Vagina (tissue), 2 donors: ENCODE measurements around the gene PLBD1. TPM values are rescaled to one million over a fixed set of nuclear protein-coding genes. Genes with fewer than 3 reads are reported as not detected.
A peak's percentile ranks its signal among the peaks of the same experiment; 100 is the strongest.

Experiments used
- DNase-seq, 2 donors: peaks; one replicate each; pipeline ENCODE4 v3.0.0-alpha.2; 2017; ENCODE audit errors: extremely low spot score in 2 of 2
- H3K27ac ChIP-seq: fragments of 200-600 bp; sonication (generic); one replicate; pipeline ENCODE4 v1.5.1; 2019
- H3K27me3 ChIP-seq: fragments of 200-600 bp; sonication (generic); one replicate; pipeline ENCODE4 v1.5.1; 2019
- H3K36me3 ChIP-seq, 2 donors: fragments of 200-600 bp; sonication (generic); one replicate each; pipeline ENCODE4 v1.5.1; 2017 to 2019
- H3K4me1 ChIP-seq: fragments of 200-600 bp; sonication (generic); one replicate; pipeline ENCODE4 v1.5.1; 2019
- H3K4me3 ChIP-seq, 2 donors: fragments of 200-600 bp; sonication (generic); 1 replicate in 1 of 2; 2 replicates in 1 of 2; pipeline ENCODE4 v1.5.1; 2016 to 2019
- H3K9me3 ChIP-seq: fragments of 200-600 bp; sonication (generic); one replicate; pipeline ENCODE4 v1.5.1; 2019
- CTCF ChIP-seq, 3 experiments: fragments of 450-650 bp in 2 of 3; fragments of 200-600 bp in 1 of 3; sonication (generic) in 1 of 3; IDR thresholded peaks; one replicate each; pipeline ENCODE4 v1.5.1; 2017 to 2019; ENCODE audit warnings: antibody characterized with exemption in 3 of 3, mild to moderate bottlenecking in 2 of 3, moderate library complexity in 2 of 3
- POLR2A ChIP-seq, 2 donors: fragments of 450-650 bp; IDR thresholded peaks; one replicate each; pipeline ENCODE4 v1.6.1; 2017; ENCODE audit warnings: antibody characterized with exemption in 2 of 2, mild to moderate bottlenecking in 2 of 2, moderate library complexity in 2 of 2
- POLR2AphosphoS5 ChIP-seq, 2 donors: sonication (generic); formaldehyde crosslinking; IDR thresholded peaks; one replicate each; pipeline ENCODE4 v1.9.0; 2017; ENCODE audit warnings: antibody characterized with exemption in 2 of 2, mild to moderate bottlenecking in 2 of 2, low read depth in 1 of 2; ENCODE audit not compliant: insufficient read depth in 1 of 2
- intact Hi-C: fragments of 100-400 bp; cut with DNase I; formaldehyde crosslinking; loops from one replicate; pipeline ENCODE4 v1.15.1; 2023
- small RNA-seq: library from RNA; depleted of rRNA; stranded (forward); fragments of <200 nt; gene quantifications from one replicate; pipeline ENCODE3, GENCODE V24; 2016
- total RNA-seq: library from RNA; depleted of rRNA; stranded (reverse); fragments of >200 nt; gene quantifications from one replicate; pipeline ENCODE4 v1.2.3, GENCODE V29; 2016

Gene PLBD1
- total RNA-seq, 1 donor from 2014 or later = 29.0 TPM

- no peaks in the 10 kb centered on the region for H3K4me1 ChIP-seq
- intact Hi-C loops = no loop called here
- H3K27me3 ChIP-seq = no peaks in the 10 kb centered on the region
- no peak overlapping the region for H3K4me3 ChIP-seq
- no peak for DNase-seq
- TF ChIP-seq POLR2AphosphoS5 (IDR thresholded peaks at IDR 0.05; ENCODE audit: insufficient read depth in 1 of 2, low read depth in 1 of 2) (no peak), POLR2A (IDR thresholded peaks at IDR 0.05) (no peak), CTCF (IDR thresholded peaks at IDR 0.05) (no peak)
- H3K27ac ChIP-seq = no peak overlapping the region
- H3K36me3 ChIP-seq = peaks cover 0 to 92% of the 10 kb centered on the region in 2 donors
- peaks cover 39% of the 10 kb centered on the region for H3K9me3 ChIP-seq
These were observed 93.9 kb downstream of the PLBD1 start for GRCh38 chr12:14473707-14474287.

- H3K27me3 ChIP-seq = no peaks in the 10 kb centered on the region
- no peak for DNase-seq
- H3K9me3 ChIP-seq = peaks cover 39% of the 10 kb centered on the region
- peaks cover 0 to 72% of the 10 kb centered on the region in 2 donors for H3K36me3 ChIP-seq
- no peaks in the 10 kb centered on the region for H3K4me1 ChIP-seq
- no peak overlapping the region for H3K4me3 ChIP-seq
- intact Hi-C loops = no loop called here
- no peak overlapping the region for H3K27ac ChIP-seq
- no peak for TF ChIP-seq POLR2A (IDR thresholded peaks at IDR 0.05)
- no peak for TF ChIP-seq POLR2AphosphoS5 (IDR thresholded peaks at IDR 0.05; ENCODE audit: insufficient read depth in 1 of 2, low read depth in 1 of 2)
- TF ChIP-seq CTCF (IDR thresholded peaks at IDR 0.05) = no peak
These were observed 96.2 kb downstream of the PLBD1 start for GRCh38 chr12:14471497-14471896.

GRCh38 chr12:14460212-14460841 is 107.4 kb downstream of the PLBD1 start:
- Histone ChIP-seq H3K4me1 (peaks cover 4% of the 10 kb centered on the region), H3K36me3 (peaks cover 0 to 41% of the 10 kb centered on the region in 2 donors), H3K4me3 (no peak overlapping the region), H3K27me3 (no peaks in the 10 kb centered on the region), H3K27ac (no peak overlapping the region), H3K9me3 (no peaks in the 10 kb centered on the region)
- no peak for DNase-seq
- TF ChIP-seq POLR2A (IDR thresholded peaks at IDR 0.05) = no peak
- no peak for TF ChIP-seq POLR2AphosphoS5 (IDR thresholded peaks at IDR 0.05; ENCODE audit: insufficient read depth in 1 of 2, low read depth in 1 of 2)
- no peak for TF ChIP-seq CTCF (IDR thresholded peaks at IDR 0.05)
- intact Hi-C loops = no loop called here

- Histone ChIP-seq H3K27ac (no peak overlapping the region), H3K36me3 (peaks cover 0 to 34% of the 10 kb centered on the region in 2 donors)
- no peak for DNase-seq
These were observed 113.4 kb downstream of the PLBD1 start for GRCh38 chr12:14454098-14454907.

More at GRCh38 chr12:14454098-14454907, 113.4 kb downstream of the PLBD1 start:
- Histone ChIP-seq H3K9me3 (no peaks in the 10 kb centered on the region), H3K27me3 (no peaks in the 10 kb centered on the region), H3K4me1 (peaks cover 5% of the 10 kb centered on the region), H3K4me3 (no peak overlapping the region)
- intact Hi-C loops = no loop called here
- TF ChIP-seq CTCF (IDR thresholded peaks at IDR 0.05) (peak in 1 of 3 experiments; percentile 28), POLR2A (IDR thresholded peaks at IDR 0.05) (no peak)

Small RNA genes lying within 50 kb of the gene (small RNA-seq; reads per million reads assigned to genes)
- not detected for gene RN7SKP134

Other genes starting within 250 kb of the PLBD1 start
- 46.4 TPM for gene ATF7IP, start 202.2 kb downstream of the PLBD1 start, total RNA-seq
- gene GUCY2C, start 128.7 kb upstream of the PLBD1 start, total RNA-seq = 0.74 TPM
- gene WBP11, start 235.6 kb upstream of the PLBD1 start, total RNA-seq = 12.8 TPM
- gene C12orf60, start 235.8 kb upstream of the PLBD1 start, total RNA-seq = 0.74 TPM
- gene SMCO3, start 246.3 kb upstream of the PLBD1 start, total RNA-seq = not detected